Activated naive CD8-positive, alpha-beta T cell treated with anti-CD3 and anti-CD28 coated beads for 36 hours (primary cell): ENCODE data around the gene SVBP. TPM values are rescaled to one million over a fixed set of nuclear protein-coding genes. Genes with fewer than 3 reads are reported as not detected.
"Not testable (repeated sequence)": the region's sequence is repeated elsewhere in the genome, so short reads cannot be mapped to it uniquely, and the experiment has no call there.

Experiments used
- DNase-seq: peaks from one replicate; pipeline ENCODE4 v3.0.0; 2021
- H3K27ac Mint-ChIP-seq: one replicate; pipeline ENCODE4 v1.8.0; 2022; ENCODE audit warnings: mild to moderate bottlenecking, moderate library complexity, mixed read lengths
- H3K27me3 Mint-ChIP-seq: one replicate; pipeline ENCODE4 v1.8.0; 2022; ENCODE audit warnings: mild to moderate bottlenecking, mixed read lengths
- H3K36me3 Mint-ChIP-seq: one replicate; pipeline ENCODE4 v1.8.0; 2021; ENCODE audit warnings: mild to moderate bottlenecking, mixed read lengths
- H3K4me1 Mint-ChIP-seq: one replicate; pipeline ENCODE4 v1.8.0; 2021; ENCODE audit warnings: mixed read lengths
- H3K4me3 Mint-ChIP-seq: one replicate; pipeline ENCODE4 v1.8.0; 2022; ENCODE audit warnings: mild to moderate bottlenecking, moderate library complexity, mixed read lengths
- H3K9me3 Mint-ChIP-seq: one replicate; pipeline ENCODE4 v1.8.0; 2022; ENCODE audit warnings: mixed read lengths
- total RNA-seq, 2 experiments: library from RNA; stranded (reverse); gene quantifications; one replicate each; pipeline ENCODE4 v1.2.3, GENCODE V29; 2021

SVBP gene, protein sequence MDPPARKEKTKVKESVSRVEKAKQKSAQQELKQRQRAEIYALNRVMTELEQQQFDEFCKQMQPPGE
- total RNA-seq = 10 to 100 TPM; 11.8 to 13.7 TPM

GRCh38 chr1:42816585-42817439 is at the start of gene SVBP, which contains the start of gene ERMAP:
SVBP (minus strand) TSS chr1:42817397; CDS start chr1:42816544, 853 bp downstream.
ERMAP (plus strand) TSS chr1:42817122; CDS start chr1:42830449, 13,327 bp downstream.
- H3K27me3 Mint-ChIP-seq = no peaks in the 10 kb centered on the region
- peaks cover 19% of the 10 kb centered on the region for H3K4me1 Mint-ChIP-seq
- H3K9me3 Mint-ChIP-seq = no peaks in the 10 kb centered on the region
- H3K36me3 Mint-ChIP-seq = no peaks in the 10 kb centered on the region
- DNase-seq = peak; percentile 94
- peak within 1 kb of the TSS; percentile 82 for H3K4me3 Mint-ChIP-seq
- H3K27ac Mint-ChIP-seq = peak within 1 kb of the TSS; percentile 82

DNA sequence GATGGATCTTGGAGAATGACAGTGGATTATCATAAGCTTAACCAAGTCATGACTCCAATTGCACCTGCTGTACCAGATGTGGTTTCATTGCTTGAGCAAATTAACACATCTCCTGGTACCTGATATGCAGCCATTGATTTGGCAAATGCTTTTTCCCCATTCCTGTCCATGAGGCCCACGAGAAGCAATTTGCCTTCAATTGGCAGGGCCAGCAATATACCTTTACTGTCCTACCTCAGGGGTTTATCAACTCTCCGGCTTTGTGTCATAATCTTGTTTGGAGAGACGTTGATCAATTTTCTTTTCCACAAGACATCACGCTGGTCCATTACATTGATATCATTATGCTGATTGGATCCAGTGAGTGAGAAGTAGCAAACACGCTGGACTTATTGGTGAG is 49.4 kb upstream of the SVBP start:
- H3K36me3 Mint-ChIP-seq = no peaks in the 10 kb centered on the region
- DNase-seq = no peak
- H3K4me3 Mint-ChIP-seq = no peak overlapping the region
- peaks cover 13% of the 10 kb centered on the region for H3K27me3 Mint-ChIP-seq
- H3K9me3 Mint-ChIP-seq = no peaks in the 10 kb centered on the region
- H3K27ac Mint-ChIP-seq = no peak overlapping the region
- no peaks in the 10 kb centered on the region for H3K4me1 Mint-ChIP-seq

DNA sequence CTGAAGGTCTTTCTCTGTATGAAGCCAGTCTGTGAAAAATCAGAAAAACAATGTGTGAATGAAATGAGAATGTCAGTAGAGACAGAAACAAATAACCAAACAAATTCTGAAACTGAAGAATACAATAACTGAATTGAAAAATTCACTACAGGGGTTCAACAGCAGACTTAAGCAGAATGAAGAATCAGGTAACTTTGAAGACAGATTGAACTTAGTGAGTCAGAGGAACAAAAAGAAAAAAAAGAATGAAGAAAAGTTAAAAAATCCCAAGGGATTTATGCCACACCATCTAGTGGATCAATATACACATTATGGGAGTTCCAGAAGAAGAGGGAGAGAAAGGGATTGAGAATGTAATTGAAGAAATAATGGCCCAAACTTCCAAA is 43.8 kb upstream of the SVBP start:
- H3K4me3 Mint-ChIP-seq = no peak overlapping the region
- peaks cover 5% of the 10 kb centered on the region for H3K9me3 Mint-ChIP-seq
- peaks cover 24% of the 10 kb centered on the region for H3K27me3 Mint-ChIP-seq
- no peak overlapping the region for H3K27ac Mint-ChIP-seq
- H3K36me3 Mint-ChIP-seq = peaks cover 7% of the 10 kb centered on the region
- no peak for DNase-seq
- no peaks in the 10 kb centered on the region for H3K4me1 Mint-ChIP-seq

DNA sequence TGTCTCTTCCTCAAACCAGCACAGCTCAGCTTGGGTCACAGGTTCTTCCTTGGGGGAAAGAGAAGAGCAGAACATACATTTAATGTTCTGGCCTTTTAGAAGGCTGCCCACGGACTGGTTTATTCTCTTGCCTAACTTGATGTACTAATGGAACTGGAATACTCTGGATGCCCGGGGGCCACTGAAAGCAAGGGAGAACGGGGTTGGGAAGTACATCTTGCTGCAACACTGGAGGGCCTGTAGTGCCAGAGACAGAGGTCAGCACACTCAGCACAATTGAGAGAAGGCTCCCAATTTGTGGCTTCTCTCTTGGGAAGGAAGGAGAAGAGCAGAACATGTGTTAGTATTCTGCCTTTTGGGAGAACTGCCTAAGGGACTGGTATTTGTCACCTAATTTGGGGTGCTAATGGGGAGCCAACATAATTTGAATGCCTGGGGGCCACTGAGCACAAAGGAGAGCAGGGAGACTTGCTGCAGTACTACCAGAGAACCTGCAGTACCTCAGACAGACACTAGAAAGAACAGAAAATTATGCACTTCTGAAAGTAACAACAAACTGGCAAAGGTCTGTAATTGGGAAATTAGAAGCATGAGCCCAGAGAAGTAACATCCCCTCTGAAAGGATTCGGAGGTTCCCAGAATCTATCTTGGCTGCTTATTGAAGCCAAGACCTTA is 43.3 kb upstream of the SVBP start:
- peaks cover 5% of the 10 kb centered on the region for H3K9me3 Mint-ChIP-seq
- no peak overlapping the region for H3K4me3 Mint-ChIP-seq
- no peaks in the 10 kb centered on the region for H3K4me1 Mint-ChIP-seq
- H3K36me3 Mint-ChIP-seq = peaks cover 7% of the 10 kb centered on the region
- H3K27ac Mint-ChIP-seq = no peak overlapping the region
- H3K27me3 Mint-ChIP-seq = peaks cover 24% of the 10 kb centered on the region
- no peak for DNase-seq

- DNase-seq, H3K4me3 Mint-ChIP-seq, H3K27ac Mint-ChIP-seq, H3K36me3 Mint-ChIP-seq, H3K9me3 Mint-ChIP-seq, H3K4me1 Mint-ChIP-seq: not testable (repeated sequence)
- H3K27me3 Mint-ChIP-seq = peaks cover 24% of the 10 kb centered on the region
These were observed 42.2 kb upstream of the SVBP start for GRCh38 chr1:42859366-42859765.

DNA sequence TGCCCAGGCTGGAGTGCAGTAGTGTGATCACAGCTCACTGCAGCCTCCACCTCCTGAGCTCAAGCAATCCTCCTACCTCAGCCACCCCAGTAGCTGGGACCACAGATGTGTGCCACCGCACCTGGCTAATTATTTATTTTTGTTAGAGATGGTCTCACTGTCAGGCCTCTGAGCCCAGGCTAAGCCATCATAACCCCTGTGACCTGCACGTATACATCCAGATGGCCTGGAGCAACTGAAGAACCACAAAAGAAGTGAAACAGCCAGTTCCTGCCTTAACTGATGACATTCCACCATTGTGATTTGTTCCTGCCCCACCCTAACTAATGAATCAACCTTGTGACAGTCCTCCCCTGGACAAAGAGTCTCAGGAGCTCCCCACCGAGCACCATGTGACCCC is 39.4 kb upstream of the SVBP start:
- not testable (repeated sequence) for H3K27ac Mint-ChIP-seq, H3K4me1 Mint-ChIP-seq, H3K9me3 Mint-ChIP-seq, H3K4me3 Mint-ChIP-seq, DNase-seq
- Mint-ChIP-seq H3K27me3 (peaks cover 12% of the 10 kb centered on the region), H3K36me3 (peaks cover 21% of the 10 kb centered on the region)

DNA sequence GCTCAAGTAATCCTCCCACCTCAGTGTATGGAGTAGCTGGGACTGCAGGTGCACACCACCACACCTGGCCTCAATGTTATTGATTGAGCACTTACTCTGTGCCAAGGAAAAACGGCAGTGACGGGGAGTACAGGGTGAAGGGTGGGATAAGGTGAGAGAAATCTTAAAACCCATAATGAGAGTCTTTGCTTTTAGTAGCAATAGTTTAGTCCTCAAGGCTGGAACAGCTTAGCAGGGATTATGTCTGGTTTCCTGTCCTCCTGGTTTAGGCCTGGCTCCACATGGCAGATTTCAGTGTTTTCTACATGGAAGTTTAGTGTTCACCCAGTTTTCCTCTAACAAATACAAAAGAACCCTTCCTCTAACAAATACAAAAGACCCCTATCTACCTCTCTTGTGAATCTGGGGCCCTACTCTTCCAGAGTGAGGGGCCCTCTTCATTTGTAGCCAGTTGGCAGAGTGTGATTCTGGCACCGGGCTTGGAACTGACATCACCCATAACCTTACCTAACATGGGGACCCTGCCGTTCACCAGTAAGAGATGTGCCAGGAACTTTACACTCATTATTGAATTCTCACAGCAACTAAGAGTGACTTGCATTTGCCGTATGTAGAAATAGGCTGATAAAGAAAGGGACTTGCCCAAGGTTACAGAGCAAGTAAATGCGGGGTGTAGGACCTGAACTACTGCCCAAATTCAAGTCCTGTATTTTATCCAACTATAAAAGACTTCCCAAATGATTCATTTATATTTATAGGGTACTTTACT is 36.1 kb upstream of the SVBP start:
- Mint-ChIP-seq H3K4me3 (no peak overlapping the region), H3K27me3 (no peaks in the 10 kb centered on the region), H3K9me3 (peaks cover 10% of the 10 kb centered on the region), H3K27ac (no peak overlapping the region), H3K4me1 (peaks cover 12% of the 10 kb centered on the region), H3K36me3 (peaks cover 45% of the 10 kb centered on the region)
- no peak for DNase-seq

DNA sequence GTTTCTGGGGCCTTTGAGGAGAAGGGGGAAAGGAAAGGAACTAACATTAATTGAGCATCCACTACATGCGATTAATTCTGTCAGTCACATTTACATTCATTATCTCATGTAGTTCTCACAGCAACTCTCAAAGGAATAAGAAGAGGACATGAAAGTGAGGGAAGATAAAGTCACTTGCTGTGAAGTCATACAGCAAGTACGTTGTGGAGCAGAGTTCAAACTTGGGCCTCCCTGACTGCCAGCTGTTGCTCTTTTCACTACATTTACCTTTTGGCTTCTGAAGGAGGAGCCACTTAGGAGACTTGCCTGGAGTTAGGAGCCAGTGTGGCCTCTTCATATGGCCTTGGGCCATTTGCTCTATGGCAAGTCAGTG is 35.4 kb upstream of the SVBP start:
- no peaks in the 10 kb centered on the region for H3K27me3 Mint-ChIP-seq
- no peak for DNase-seq
- no peak overlapping the region for H3K4me3 Mint-ChIP-seq
- H3K4me1 Mint-ChIP-seq = peaks cover 17% of the 10 kb centered on the region
- peaks cover 46% of the 10 kb centered on the region for H3K36me3 Mint-ChIP-seq
- H3K9me3 Mint-ChIP-seq = peaks cover 10% of the 10 kb centered on the region
- H3K27ac Mint-ChIP-seq = no peak overlapping the region

DNA sequence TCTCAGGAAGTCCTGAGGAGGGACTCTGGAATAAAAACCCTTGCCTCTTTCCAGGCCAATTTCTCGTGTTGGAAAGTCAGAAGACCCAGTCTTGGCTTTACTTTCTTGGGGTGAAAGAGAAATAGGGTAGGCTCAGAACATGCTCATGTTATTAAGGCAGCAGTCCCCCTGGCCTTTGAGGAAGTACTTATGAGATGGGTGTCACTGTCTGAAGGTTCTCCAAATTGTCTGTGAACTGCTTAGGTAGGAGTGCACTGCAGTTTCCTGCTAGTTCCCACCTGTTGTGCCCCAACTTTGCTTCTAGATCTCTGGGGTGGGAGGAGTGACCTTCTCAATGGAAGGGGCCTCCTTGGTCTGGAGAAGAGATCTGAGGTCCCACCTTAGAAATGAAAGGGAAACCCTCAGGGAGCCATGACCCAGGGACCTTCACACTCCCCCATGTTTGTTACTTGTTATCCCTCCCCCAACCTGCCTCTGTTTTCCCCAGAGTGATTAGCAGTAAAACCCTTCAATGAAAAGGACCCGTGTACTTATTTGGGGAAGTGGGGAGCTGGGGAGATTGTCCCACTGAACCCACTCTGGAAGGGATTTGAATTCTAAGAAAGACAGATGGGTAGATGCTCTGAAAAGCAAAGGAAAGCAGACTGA is 34.9 kb upstream of the SVBP start:
- Mint-ChIP-seq H3K36me3 (peaks cover 46% of the 10 kb centered on the region), H3K27ac (peak overlapping the region; percentile 12), H3K27me3 (no peaks in the 10 kb centered on the region), H3K4me3 (no peak overlapping the region), H3K9me3 (peaks cover 10% of the 10 kb centered on the region), H3K4me1 (peaks cover 22% of the 10 kb centered on the region)
- DNase-seq = no peak

- peaks cover 47% of the 10 kb centered on the region for H3K36me3 Mint-ChIP-seq
- no peak overlapping the region for H3K27ac Mint-ChIP-seq
- no peak for DNase-seq
- H3K4me3 Mint-ChIP-seq = no peak overlapping the region
- H3K27me3 Mint-ChIP-seq = no peaks in the 10 kb centered on the region
- peaks cover 10% of the 10 kb centered on the region for H3K9me3 Mint-ChIP-seq
- H3K4me1 Mint-ChIP-seq = peaks cover 23% of the 10 kb centered on the region
These were observed 34.2 kb upstream of the SVBP start for GRCh38 chr1:42851420-42851819.

DNA sequence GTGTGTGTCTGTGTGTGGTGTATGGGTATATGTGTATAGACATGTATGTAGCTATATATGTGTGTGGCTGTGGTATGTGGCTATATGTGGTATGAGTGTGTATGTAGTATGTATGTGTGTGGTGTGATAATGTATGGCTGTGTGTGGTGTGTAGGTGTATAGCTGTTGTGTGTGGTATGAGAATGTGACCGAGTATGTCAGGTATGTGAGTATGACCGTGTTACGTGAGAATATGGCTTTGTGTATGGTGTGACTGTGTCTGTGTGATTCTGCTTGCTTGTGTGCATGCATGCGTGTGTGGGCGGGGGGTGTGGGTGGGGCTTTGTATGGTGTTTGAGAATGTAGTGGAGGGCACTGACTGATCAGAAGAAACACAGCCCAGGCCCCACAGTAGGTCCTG is 32.7 kb upstream of the SVBP start:
- H3K9me3 Mint-ChIP-seq = peaks cover 10% of the 10 kb centered on the region
- H3K27me3 Mint-ChIP-seq = no peaks in the 10 kb centered on the region
- DNase-seq = no peak
- H3K4me1 Mint-ChIP-seq = peaks cover 25% of the 10 kb centered on the region
- H3K4me3 Mint-ChIP-seq = no peak overlapping the region
- H3K36me3 Mint-ChIP-seq = peaks cover 49% of the 10 kb centered on the region
- H3K27ac Mint-ChIP-seq = no peak overlapping the region

DNA sequence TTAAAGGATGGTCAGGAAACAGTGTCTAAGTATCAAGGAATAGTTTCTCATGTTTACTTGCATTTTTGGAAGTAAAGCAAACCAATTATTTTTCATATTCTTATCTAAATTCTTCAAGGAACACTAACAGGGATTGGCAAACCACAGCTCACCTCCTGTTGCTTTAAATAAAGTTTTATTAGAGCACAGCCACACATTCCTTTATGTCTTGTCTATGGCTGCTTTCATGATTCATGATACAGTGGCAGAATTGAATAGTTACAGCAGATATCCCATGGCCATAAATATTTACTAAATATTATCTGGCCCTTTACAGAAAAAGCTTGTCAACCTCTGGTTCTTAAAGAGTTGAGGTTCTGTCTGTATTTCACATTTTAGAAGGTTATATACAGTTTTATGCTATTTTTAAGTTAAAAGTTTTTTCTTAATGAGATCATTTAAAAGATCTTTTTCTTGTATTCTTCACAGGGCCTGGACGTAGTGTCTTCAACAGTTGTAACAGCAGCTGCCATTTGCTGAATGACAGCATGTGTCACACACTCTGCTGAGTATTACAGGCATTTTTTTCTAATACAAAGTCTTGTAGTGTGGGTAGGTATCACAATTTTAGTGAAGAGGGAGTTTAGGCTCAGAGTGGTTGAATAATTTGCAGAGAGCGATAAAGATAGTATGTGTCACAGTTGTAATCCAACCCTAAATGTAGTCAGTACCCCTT is 31.8 kb upstream of the SVBP start:
- no peak for DNase-seq
- H3K4me1 Mint-ChIP-seq = peaks cover 27% of the 10 kb centered on the region
- H3K27me3 Mint-ChIP-seq = no peaks in the 10 kb centered on the region
- peaks cover 54% of the 10 kb centered on the region for H3K36me3 Mint-ChIP-seq
- no peak overlapping the region for H3K4me3 Mint-ChIP-seq
- peaks cover 10% of the 10 kb centered on the region for H3K9me3 Mint-ChIP-seq
- H3K27ac Mint-ChIP-seq = peak overlapping the region; percentile 27

DNA sequence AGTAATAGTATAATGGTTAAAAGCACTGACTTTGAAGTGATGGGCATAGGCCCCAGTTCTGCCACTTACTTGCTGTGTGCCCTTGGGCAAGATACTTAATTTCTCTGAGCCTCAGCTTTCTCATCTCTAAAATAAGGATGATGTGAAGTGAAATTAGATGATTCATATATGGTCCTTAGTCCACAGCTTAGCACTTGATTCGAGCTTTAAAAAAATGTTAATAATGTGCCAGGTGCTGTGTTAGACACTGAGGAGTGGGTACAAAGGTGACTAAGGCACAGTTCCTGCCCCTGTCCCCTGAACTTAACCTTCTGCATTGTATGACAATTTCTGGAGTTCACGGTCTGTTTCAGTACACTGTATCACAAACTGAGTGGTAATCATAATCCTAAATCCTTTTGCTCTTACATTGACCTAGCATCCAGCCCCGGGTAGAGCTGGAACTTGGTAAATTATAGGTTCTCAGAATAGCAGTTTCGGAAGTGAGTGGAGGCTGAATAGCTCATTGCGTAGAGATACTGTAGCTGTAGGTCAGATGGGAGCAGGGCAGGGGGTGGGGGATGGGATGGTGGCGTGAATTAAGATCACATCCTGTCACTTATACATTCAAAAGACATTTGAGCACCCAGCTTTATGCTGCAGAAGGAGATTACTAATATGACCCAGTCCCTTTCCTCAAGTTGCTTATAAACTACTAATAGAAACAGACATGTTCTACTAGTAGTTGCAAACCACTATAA is 30.7 kb upstream of the SVBP start:
- Mint-ChIP-seq H3K9me3 (peaks cover 10% of the 10 kb centered on the region), H3K4me3 (peak overlapping the region; percentile 91), H3K36me3 (peaks cover 60% of the 10 kb centered on the region), H3K27me3 (no peaks in the 10 kb centered on the region), H3K27ac (no peak overlapping the region), H3K4me1 (peaks cover 27% of the 10 kb centered on the region)
- no peak for DNase-seq
